GM21423 (cell line): Measurements from ENCODE around the gene STXBP6.

Experiments used
- ATAC-seq: cut with Tn5 transposase; IDR thresholded peaks from one replicate; pipeline ENCODE4 v1.9.1; 2021; ENCODE audit warnings: mild to moderate bottlenecking, moderate library complexity; ENCODE audit not compliant: unreplicated experiment

Gene STXBP6

DNA sequence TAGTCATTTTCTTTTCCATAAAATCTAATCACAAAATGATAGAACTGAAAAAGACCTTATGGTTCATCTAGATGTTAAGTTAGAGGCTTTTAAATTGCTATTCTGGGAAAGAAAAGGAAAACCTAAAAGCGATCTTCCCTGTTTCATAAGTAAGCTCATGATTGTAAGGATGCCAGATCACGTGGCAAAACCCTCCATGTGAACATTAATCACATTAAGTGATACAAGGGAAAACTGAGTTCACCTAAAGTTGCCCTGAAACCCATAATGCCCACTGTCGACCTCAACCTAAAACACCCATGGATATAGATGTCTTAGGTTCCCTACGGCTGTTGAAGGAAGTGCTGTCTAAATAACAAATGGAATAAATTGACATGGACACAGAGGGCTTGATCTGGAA lies 3.0 kb upstream of the STXBP6 start:
- ATAC-seq: no peak

- ATAC-seq: no peak
Observed at GRCh38 chr14:25052385-25052784, 2.4 kb upstream of the STXBP6 start.

DNA sequence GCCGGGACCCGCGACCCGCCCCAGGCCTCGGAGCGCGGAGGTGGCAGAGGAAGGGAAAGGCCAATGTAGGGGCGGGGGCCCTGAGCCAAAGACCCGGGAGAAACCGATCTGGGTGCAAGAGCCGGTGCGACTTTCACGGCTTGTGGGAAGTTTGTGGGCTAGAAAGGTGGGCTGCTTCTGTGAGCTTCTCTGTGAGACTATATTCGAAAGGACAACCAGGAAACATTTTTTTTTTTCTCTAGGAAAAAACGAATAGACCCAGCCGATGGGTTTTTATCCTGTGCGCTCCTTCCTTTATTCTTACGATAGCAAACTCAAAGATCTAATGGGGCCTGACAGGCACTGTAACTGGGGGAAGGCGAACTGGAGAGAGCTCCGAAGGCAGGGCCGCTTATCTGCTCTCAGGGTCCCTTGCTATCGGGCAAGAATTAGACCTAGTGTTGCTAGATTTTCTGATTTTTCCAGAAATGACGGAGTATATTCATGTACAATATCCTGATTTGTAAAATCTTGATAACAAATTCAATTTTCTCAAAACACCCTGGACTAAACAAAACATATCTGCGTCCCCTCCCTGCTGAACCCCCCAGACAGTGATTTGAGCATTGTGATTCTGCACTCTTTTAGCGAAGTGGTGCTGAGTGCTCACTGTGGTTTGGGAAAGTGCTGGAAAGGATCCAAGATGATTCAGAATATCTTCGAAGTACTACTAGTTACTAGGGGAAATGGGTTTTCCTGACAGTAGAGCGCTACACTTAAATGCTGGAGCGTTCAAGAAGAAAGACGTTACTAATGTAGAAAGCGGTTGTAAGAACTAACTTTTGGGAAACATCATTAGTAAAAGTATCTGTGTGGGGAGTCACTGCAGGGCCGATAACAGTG lies 563 bp upstream of the STXBP6 start:
- ATAC-seq: no peak

DNA sequence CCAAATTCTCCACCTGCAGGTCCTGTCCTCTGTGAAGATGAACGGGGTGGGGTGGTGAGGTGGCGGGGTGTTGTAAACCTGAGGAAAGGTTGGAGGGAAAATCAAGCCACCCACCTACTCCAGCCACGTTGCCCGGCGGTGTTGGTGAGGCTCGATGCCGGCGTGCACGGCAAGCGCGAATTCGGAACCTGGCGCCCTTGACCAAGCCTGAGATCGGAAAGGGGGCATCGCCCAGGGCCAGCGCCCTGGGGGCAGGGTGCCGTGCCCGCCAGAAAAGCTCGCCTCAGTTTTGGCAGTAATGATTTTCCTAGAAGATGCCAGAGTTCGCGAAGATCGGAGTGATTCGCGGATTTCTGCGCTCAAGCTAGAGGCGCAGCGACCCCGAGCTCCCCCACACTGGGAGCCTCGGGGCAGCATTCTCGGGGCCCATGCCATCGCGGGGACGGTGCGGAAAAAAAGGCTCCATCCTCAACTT lies 817 bp downstream of the STXBP6 start:
- ATAC-seq: no peak

GRCh38 chr14:25048170-25049016 lies 1.6 kb downstream of the STXBP6 start:
- no peak for ATAC-seq

DNA sequence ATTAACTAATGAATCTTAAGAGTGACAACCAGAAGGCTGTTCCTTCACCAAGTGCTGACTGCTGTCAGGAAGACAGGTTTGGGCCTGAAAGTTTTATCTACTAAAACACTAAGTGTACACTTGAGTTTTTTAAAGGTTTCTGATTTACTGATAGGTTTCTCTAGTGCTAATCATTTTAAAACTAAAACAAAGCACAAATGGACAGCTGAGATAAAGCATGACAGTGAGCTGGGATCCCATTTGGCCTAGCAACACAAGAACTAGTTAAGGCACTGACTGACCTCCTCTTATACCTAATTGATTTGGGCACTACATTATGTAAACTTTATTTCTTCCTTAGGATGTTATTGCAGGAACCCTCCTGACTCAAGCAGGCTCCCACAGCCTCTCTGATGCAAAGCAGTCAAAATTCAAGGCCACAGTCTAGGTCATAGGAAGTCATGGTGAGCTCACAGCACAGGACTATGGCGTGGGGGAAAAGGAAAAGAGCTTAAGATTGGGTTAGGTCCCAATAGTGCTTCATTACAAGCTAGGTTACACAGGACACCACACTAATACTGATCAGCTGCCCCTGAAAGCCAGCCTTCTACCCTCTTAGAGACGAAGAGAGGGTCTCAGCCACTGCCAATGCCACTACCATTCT lies 3.5 kb downstream of the STXBP6 start:
- no peak for ATAC-seq

- no peak for ATAC-seq
Observed at GRCh38 chr14:25044106-25044698, 5.7 kb downstream of the STXBP6 start.

GRCh38 chr14:25042362-25043299 lies 7.3 kb downstream of the STXBP6 start:
- ATAC-seq: no peak

DNA sequence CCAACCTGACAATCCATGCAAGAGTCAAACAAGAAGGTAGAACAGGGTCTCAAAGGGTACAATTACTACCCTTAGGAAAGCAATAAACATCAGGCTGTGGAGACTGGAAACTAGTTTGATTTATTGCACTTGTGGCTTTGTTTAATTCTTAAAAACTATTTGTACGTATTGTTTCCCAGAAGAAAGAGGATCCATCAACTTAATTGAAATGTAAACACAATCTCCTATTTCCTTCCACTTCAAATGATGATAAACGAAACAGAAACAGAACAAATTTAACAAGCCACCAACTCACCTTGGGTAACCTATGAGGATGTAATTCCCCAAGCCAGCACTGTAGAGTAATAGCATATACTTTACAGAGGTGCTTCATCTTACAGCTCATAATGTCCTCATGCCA lies 8.0 kb downstream of the STXBP6 start:
- ATAC-seq: no peak

DNA sequence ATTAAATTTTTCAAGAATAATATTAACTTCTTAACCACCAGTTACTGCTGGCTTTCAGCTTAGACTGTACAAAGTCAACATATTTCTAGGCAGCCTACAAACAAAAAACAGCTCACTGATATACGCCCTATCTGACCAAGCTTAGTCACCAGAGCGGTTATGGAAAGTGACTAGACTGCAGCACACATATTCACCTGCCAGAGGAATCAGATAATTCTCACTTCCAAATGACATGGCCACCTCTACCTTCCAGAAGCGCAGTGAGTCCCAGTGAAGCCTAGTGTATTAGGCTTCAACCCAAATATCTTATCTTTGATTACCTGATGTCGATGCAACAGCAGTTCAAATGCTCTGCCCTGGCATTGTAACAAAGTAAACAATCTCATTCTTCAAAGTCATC lies 8.5 kb downstream of the STXBP6 start:
- no peak for ATAC-seq

DNA sequence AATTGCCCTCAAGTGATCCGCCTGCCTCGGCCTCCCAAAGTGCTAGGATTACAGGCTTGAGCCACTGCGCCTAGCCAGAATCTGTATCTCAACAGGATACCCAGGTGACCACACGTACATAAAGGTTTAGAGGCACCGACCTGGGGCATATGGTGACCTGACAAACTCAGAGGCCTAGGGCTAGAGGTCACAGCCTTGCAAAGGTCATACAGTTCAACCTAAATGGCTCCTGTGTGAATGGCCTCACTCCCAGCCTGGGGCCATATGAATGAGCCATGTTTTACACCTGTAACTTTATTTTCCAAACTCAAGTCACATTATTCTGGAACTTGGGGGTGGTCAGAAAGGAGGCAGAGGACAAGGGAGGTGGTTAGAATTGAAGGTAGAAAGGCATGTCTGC lies 10.0 kb downstream of the STXBP6 start:
- ATAC-seq: no peak

GRCh38 chr14:25038044-25038668 lies 11.8 kb downstream of the STXBP6 start:
- no peak for ATAC-seq

DNA sequence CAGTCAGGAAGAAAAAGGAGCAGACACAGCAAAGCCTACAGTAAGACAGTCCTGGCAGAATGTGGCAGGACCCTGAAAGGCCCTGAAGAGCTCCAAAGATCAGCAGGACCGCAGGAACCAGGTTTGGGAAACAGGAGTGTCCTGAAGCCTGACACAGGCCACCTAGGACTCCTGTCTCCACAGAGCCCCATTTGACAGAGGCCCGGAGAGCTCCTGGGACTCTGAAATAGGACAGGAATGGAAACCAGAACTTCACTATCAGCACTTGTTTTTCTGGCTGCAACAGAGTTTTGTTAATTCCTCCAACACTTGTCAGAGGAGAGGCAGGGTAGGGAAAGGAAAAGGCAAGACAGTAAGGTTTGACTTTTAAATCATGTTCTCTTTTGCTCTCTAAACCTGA lies 12.9 kb downstream of the STXBP6 start:
- ATAC-seq: no peak

DNA sequence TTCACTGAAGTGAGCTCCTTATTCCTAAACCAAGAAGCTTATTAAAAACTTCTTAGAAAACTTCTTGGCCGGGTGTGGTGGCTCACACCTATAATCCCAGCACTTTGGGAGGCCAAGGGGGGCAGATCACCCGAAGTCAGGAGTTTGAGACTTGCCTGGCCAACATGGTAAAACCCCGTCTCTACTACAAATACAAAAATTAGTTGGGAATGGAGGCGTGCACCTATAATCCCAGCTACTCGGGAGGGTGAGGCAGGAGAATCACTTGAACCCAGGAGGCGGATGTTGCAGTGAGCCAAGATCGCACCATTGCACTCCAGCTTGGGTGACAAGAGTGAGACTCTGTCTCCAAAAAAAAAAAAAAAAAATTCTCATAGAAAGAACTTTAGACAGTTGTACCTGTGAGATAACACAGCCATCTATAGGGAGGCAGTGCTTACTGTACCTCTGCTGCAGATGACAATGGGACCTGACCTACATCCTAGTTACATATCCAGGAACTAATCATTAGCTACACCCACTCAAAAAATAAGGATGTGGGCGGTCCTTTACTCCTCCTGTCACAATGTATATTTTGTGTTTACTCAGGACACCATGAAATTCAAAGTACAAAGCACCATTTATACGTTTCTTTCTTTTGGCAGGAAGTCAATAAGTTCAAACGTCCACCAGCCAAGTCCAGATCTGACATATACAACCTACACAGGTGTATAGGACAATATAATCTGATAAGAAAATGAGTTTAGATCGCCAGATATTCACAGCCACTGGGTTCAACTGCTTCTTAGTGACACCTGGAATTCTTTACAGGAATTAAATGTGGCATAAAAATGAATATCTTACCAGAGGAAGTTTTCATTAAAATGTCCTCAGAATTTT lies 14.9 kb downstream of the STXBP6 start:
- no peak for ATAC-seq

- no peak for ATAC-seq
Observed at GRCh38 chr14:25033358-25033757, 16.6 kb downstream of the STXBP6 start.

DNA sequence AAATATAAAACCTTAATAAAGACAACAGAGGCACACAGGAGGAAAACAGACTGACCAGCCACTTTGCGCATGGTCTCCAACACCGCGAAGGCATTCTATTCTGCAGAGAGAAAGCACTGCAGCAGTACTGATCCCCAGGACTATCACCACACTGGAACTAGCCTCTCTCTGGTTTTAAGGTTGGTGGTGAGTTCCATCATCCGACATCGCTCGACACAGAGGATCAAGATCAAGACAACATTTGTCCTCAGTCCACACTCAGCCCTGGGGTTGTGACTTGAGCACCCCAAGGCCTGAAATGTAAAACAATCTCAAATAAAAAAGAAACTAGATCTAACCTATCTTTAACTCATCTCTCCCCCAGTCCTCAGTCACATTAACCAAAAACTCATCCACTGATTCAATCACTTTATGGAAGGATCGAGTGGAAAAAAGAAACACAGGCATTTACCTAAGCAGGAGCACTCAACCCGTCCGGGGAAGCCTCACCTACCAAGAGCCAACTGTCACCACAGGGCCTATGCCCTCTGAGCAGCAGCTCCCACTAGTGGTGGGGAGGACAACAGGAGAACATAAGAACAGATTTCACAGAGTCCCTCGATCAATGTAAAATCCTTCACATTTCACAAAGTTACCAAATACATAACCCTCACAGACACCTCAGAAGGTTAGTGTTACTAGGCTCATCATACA lies 17.7 kb downstream of the STXBP6 start:
- no peak for ATAC-seq

GRCh38 chr14:25026476-25027137 lies 23.3 kb downstream of the STXBP6 start:
- ATAC-seq: no peak
